ENCODE data around the gene USP17L5.
"Not testable (repeated sequence)": the region's sequence is repeated elsewhere in the genome, so short reads cannot be mapped to it uniquely, and the experiment has no call there.

Gene USP17L5

DNA sequence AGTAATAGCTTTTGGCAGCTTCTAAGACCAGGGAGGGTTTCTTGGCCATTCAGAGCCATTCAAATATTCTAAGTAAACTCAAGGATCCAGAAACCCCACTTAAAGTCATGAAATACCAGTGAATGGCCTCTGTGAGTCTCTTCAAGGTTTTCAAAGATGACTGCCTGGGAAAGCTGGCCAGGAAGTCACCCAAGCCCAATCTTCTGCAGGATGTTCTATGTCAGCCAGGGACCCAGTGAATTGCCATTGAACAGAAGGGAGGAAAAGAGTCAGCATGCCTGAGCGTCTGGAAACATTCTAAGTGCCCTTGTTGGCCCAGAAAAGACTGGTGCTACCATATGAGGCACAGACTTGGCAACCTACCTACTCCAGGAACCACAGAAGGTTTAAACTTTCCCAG lies 40.7 kb downstream of the USP17L5 start:
- H3K27ac ChIP-seq (ENCODE audit: low read depth, low read length); H3K9ac ChIP-seq (ENCODE audit: low read length in 5 of 5); H3K4me1 ChIP-seq (ENCODE audit: control insufficient read depth in 5 of 5, insufficient read depth in 5 of 5, low read length in 5 of 5); H3K9me3 ChIP-seq (ENCODE audit: control insufficient read depth in 5 of 5, low read length in 5 of 5); H3K4me3 ChIP-seq (ENCODE audit: low read depth in 1 of 5, low read length in 5 of 5); H3K27me3 ChIP-seq (ENCODE audit: control insufficient read depth in 5 of 5, insufficient read depth in 4 of 5, low read length in 5 of 5); H3K36me3 ChIP-seq (ENCODE audit: control insufficient read depth in 5 of 5, insufficient read depth in 5 of 5, low read length in 5 of 5): not testable (repeated sequence)

DNA sequence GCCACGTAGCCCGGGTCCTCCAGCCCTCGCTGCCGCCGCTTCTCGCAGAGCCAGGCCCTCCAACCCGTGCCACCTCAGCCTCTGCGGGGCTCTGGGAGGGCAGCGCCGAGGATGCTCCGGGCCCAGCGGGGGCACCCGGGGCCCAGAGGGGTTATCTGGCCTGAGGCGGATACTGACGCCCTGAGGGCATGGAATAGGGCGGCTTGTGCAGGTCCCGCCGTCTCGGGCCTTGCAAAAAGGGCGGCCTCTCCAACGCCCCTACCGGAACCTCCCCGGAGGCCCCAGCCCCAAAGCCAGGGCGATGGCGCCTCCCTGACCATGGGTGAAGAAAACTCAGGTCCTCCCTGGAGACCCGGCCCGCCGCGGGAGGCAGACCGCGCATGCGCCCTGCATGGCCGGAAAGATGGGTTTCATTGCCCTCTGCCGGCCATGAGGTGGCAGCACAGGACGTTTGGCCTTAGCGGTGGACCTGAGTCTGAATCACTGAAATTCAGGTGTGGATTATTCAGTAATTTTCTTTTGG lies 41.9 kb downstream of the USP17L5 start:
- H3K27ac ChIP-seq (ENCODE audit: low read depth, low read length); H3K4me1 ChIP-seq (ENCODE audit: control insufficient read depth in 5 of 5, insufficient read depth in 5 of 5, low read length in 5 of 5); H3K27me3 ChIP-seq (ENCODE audit: control insufficient read depth in 5 of 5, insufficient read depth in 4 of 5, low read length in 5 of 5); H3K36me3 ChIP-seq (ENCODE audit: control insufficient read depth in 5 of 5, insufficient read depth in 5 of 5, low read length in 5 of 5); H3K9me3 ChIP-seq (ENCODE audit: control insufficient read depth in 5 of 5, low read length in 5 of 5): not testable (repeated sequence)
- peak overlapping the region in 4 of 5 donors; percentile 17 to 65 (median 52) for H3K4me3 ChIP-seq (ENCODE audit: low read depth in 1 of 5, low read length in 5 of 5)
- peak overlapping the region in 1 of 5 donors; percentile 59 for H3K9ac ChIP-seq (ENCODE audit: low read length in 5 of 5)

DNA sequence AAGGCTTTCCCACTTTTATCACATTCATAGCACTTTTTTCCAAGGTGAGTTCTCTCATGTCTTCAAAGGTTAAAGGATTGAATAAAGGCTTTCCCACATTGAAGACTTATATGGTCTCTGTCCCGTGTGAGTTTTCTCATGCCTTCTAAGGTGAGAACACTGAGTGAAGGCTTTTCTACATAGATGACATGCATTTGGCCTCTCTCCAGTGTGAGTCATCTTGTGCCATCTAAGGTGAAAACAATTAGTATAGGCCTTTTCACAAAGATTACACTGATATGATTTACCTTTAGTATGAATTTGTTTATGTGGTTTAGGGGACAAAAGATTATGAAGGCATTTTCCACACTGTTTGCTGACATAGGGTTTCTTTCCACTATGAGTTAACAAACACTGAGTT lies 44.9 kb downstream of the USP17L5 start:
- Histone ChIP-seq H3K9ac (ENCODE audit: low read length in 5 of 5) (no peak overlapping the region), H3K27me3 (ENCODE audit: control insufficient read depth in 5 of 5, insufficient read depth in 4 of 5, low read length in 5 of 5) (no peaks in the 10 kb centered on the region), H3K9me3 (ENCODE audit: control insufficient read depth in 5 of 5, low read length in 5 of 5) (no peaks in the 10 kb centered on the region), H3K4me3 (ENCODE audit: low read depth in 1 of 5, low read length in 5 of 5) (no peak overlapping the region), H3K27ac (ENCODE audit: low read depth, low read length) (no peak overlapping the region), H3K4me1 (ENCODE audit: control insufficient read depth in 5 of 5, insufficient read depth in 5 of 5, low read length in 5 of 5) (peaks cover 0 to 5% (median 3%) of the 10 kb centered on the region in 5 donors), H3K36me3 (ENCODE audit: control insufficient read depth in 5 of 5, insufficient read depth in 5 of 5, low read length in 5 of 5) (no peaks in the 10 kb centered on the region)

DNA sequence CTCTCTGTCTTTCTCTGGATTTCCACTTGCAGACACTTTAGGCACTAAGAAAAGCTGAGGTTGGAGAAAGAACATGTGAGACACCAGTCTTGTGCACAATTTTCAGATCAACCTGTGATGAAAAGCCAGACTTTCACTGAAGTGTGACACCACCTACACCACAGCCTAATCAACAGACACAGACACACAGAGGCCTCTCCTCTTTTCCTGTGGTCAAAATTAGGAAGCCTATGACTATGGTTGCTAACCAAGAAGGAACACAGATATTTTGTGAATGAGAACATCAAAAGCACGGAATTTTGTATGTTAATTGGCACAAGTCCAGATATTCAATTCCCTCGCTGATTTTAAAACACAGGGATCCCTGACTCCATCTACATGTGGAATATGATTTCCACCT lies 49.8 kb downstream of the USP17L5 start:
- H3K4me1 ChIP-seq (ENCODE audit: control insufficient read depth in 5 of 5, insufficient read depth in 5 of 5, low read length in 5 of 5); H3K9me3 ChIP-seq (ENCODE audit: control insufficient read depth in 5 of 5, low read length in 5 of 5); H3K9ac ChIP-seq (ENCODE audit: low read length in 5 of 5); H3K27ac ChIP-seq (ENCODE audit: low read depth, low read length); H3K27me3 ChIP-seq (ENCODE audit: control insufficient read depth in 5 of 5, insufficient read depth in 4 of 5, low read length in 5 of 5); H3K4me3 ChIP-seq (ENCODE audit: low read depth in 1 of 5, low read length in 5 of 5); H3K36me3 ChIP-seq (ENCODE audit: control insufficient read depth in 5 of 5, insufficient read depth in 5 of 5, low read length in 5 of 5): not testable (repeated sequence)

Measured in subcutaneous abdominal adipose tissue (tissue), 5 donors.